Ovary (tissue), 3 donors: Measurements from ENCODE around the gene SNX9.

Experiments
- CTCF ChIP-seq, 3 donors: fragments of 450-650 bp in 2 of 3; fragments of 200-600 bp in 1 of 3; IDR thresholded peaks; one replicate each; pipeline versions ENCODE4 v1.5.1 to v1.8.0; 2016 to 2022; ENCODE audit warnings: antibody characterized with exemption in 3 of 3, mild to moderate bottlenecking in 1 of 3
- EP300 ChIP-seq: sonication (generic); formaldehyde crosslinking; IDR thresholded peaks from one replicate; pipeline ENCODE4 v1.6.1; 2017; ENCODE audit warnings: antibody characterized with exemption
- donor health status: DM: no; HTN: no; CAD: no.

- TF ChIP-seq CTCF (IDR thresholded peaks at IDR 0.05) (no peak), EP300 (no peak)
Measured at GRCh38 chr6:157862706-157863105, 39.7 kb downstream of the SNX9 start.
